Measurements from ENCODE around the gene KRTAP10-2. TPM values are rescaled to one million over a fixed set of nuclear protein-coding genes. Genes with fewer than 3 reads are reported as not detected.

The KRTAP10-2 gene
- total RNA-seq, 1 donor from 2014 or later = not detected

Other genes starting within 250 kb of the KRTAP10-2 start
- gene CFAP410, start 212.1 kb downstream of the KRTAP10-2 start, total RNA-seq = 20.2 TPM
- 10.0 TPM for gene TRPM2, start 197.9 kb downstream of the KRTAP10-2 start, total RNA-seq
- gene LRRC3, start 96.0 kb downstream of the KRTAP10-2 start, total RNA-seq = 3.8 TPM
- gene KRTAP10-1, start 11.3 kb downstream of the KRTAP10-2 start, total RNA-seq = not detected
- gene KRTAP10-3, start 7.3 kb upstream of the KRTAP10-2 start, total RNA-seq = not detected
- not detected for gene KRTAP10-4, start 22.2 kb upstream of the KRTAP10-2 start, total RNA-seq
- gene KRTAP10-5, start 29.1 kb upstream of the KRTAP10-2 start, total RNA-seq = not detected
- not detected for gene KRTAP10-6, start 41.0 kb upstream of the KRTAP10-2 start, total RNA-seq
- gene KRTAP10-7, start 49.1 kb upstream of the KRTAP10-2 start, total RNA-seq = not detected
- gene KRTAP10-8, start 60.6 kb upstream of the KRTAP10-2 start, total RNA-seq = not detected
- gene KRTAP10-9, start 75.6 kb upstream of the KRTAP10-2 start, total RNA-seq = not detected
- gene KRTAP10-10, start 85.9 kb upstream of the KRTAP10-2 start, total RNA-seq = not detected
- not detected for gene KRTAP10-11, start 94.9 kb upstream of the KRTAP10-2 start, total RNA-seq
- not detected for gene KRTAP12-4, start 103.2 kb upstream of the KRTAP10-2 start, total RNA-seq
- not detected for gene KRTAP12-3, start 106.4 kb upstream of the KRTAP10-2 start, total RNA-seq
- not detected for gene KRTAP12-2, start 115.4 kb upstream of the KRTAP10-2 start, total RNA-seq
- not detected for gene KRTAP12-1, start 130.7 kb upstream of the KRTAP10-2 start, total RNA-seq
- gene KRTAP10-12, start 145.7 kb upstream of the KRTAP10-2 start, total RNA-seq = not detected
- 0.10 TPM for gene TSPEAR, start 160.1 kb upstream of the KRTAP10-2 start, total RNA-seq

Data from ureter (tissue), 1 donor.